Liver (tissue), 9 donors: ENCODE data around the gene PRXL2A. TPM values are rescaled to one million over a fixed set of nuclear protein-coding genes. Genes with fewer than 3 reads are reported as not detected.
A peak's percentile ranks its signal among the peaks of the same experiment; 100 is the strongest.

Source experiments
- DNase-seq: peaks from one replicate; pipeline ENCODE4 v3.0.0-alpha.2; 2017; ENCODE audit warnings: low spot score
- H3K27ac ChIP-seq, 2 donors: one replicate each; pipeline ENCODE4 v1.7.0; 2013; ENCODE audit warnings: inconsistent platforms in 2 of 2, low read length in 2 of 2, control low read depth in 1 of 2, low read depth in 1 of 2, mild to moderate bottlenecking in 1 of 2
- H3K27me3 ChIP-seq, 4 donors: one replicate each; pipeline versions ENCODE4 v1.6.1 to v1.7.0; 2013; ENCODE audit warnings: low read length in 3 of 4, inconsistent platforms in 1 of 4, mild to moderate bottlenecking in 1 of 4, moderate library complexity in 1 of 4; ENCODE audit not compliant: control insufficient read depth in 4 of 4, insufficient read depth in 4 of 4
- H3K36me3 ChIP-seq, 4 donors: one replicate each; pipeline versions ENCODE4 v1.6.1 to v1.7.0; 2013; ENCODE audit warnings: low read length in 3 of 4, mild to moderate bottlenecking in 3 of 4, low read depth in 1 of 4, moderate library complexity in 1 of 4; ENCODE audit not compliant: control insufficient read depth in 4 of 4, insufficient read depth in 3 of 4
- H3K4me1 ChIP-seq, 4 donors: one replicate each; pipeline versions ENCODE4 v1.6.1 to v1.7.0; 2013; ENCODE audit warnings: low read length in 3 of 4, mild to moderate bottlenecking in 3 of 4, moderate library complexity in 1 of 4; ENCODE audit not compliant: control insufficient read depth in 4 of 4, insufficient read depth in 4 of 4
- H3K4me3 ChIP-seq, 3 donors: one replicate each; pipeline versions ENCODE4 v1.6.1 to v1.7.0; 2013; ENCODE audit warnings: low read length in 3 of 3, control low read depth in 1 of 3, low read depth in 1 of 3, mild to moderate bottlenecking in 1 of 3
- H3K9ac ChIP-seq, 2 donors: one replicate each; pipeline ENCODE4 v1.7.0; 2013; ENCODE audit warnings: low read length in 2 of 2, mild to moderate bottlenecking in 2 of 2, moderate library complexity in 2 of 2, control low read depth in 1 of 2, low read depth in 1 of 2
- H3K9me3 ChIP-seq, 4 donors: one replicate each; pipeline versions ENCODE4 v1.6.1 to v1.7.0; 2013; ENCODE audit warnings: low read length in 3 of 4; ENCODE audit not compliant: control insufficient read depth in 4 of 4
- EGR1 ChIP-seq, 2 donors: IDR thresholded peaks; 2 replicates each; pipeline ENCODE4 v1.6.1; 2016 to 2018; ENCODE audit warnings: antibody characterized with exemption in 2 of 2, low read depth in 2 of 2
- FOXA1 ChIP-seq: IDR thresholded peaks from 2 replicates; pipeline ENCODE4 v1.6.1; 2016; ENCODE audit warnings: antibody characterized with exemption
- FOXA2 ChIP-seq: IDR thresholded peaks from 2 replicates; pipeline ENCODE4 v1.6.1; 2016; ENCODE audit warnings: antibody characterized with exemption
- HNF4A ChIP-seq, 2 donors: conservative IDR thresholded peaks; 2 replicates each; pipeline ENCODE4 v1.6.1; 2016; ENCODE audit warnings: antibody characterized with exemption in 2 of 2, mild to moderate bottlenecking in 2 of 2
- HNF4G ChIP-seq: IDR thresholded peaks from 2 replicates; pipeline ENCODE4 v1.6.1; 2016; ENCODE audit warnings: antibody characterized with exemption
- NR2F2 ChIP-seq: IDR thresholded peaks from 2 replicates; pipeline ENCODE4 v1.6.1; 2016; ENCODE audit warnings: antibody characterized with exemption
- RAD21 ChIP-seq, 2 donors: IDR thresholded peaks; 2 replicates each; pipeline ENCODE4 v1.6.1; 2016; ENCODE audit warnings: antibody characterized with exemption in 2 of 2, mild to moderate bottlenecking in 2 of 2
- RXRA ChIP-seq, 2 donors: IDR thresholded peaks; 2 replicates each; pipeline ENCODE4 v1.6.1; 2017 to 2018; ENCODE audit warnings: antibody characterized with exemption in 2 of 2, mild to moderate bottlenecking in 1 of 2
- SP1 ChIP-seq: IDR thresholded peaks from 2 replicates; pipeline ENCODE4 v1.6.1; 2018; ENCODE audit warnings: antibody characterized with exemption, mild to moderate bottlenecking
- YY1 ChIP-seq: IDR thresholded peaks from 2 replicates; pipeline ENCODE4 v1.6.1; 2016; ENCODE audit warnings: antibody characterized with exemption, mild to moderate bottlenecking
- WGBS: extraction: QIAGEN DNeasy Blood & Tissue Kit; methylation state at CpG from one replicate; pipeline ENCODE4 v1.1.7; 2013; 5-methylcytosine and 5-hydroxymethylcytosine counted together
- polyA plus RNA-seq, 2 donors: library from polyadenylated mRNA; stranded (reverse) in 1 of 2; unstranded in 1 of 2; fragments of 200-250 nt in 1 of 2; fragments of >200 nt in 1 of 2; fragmentation: Nextera tagmentation in 1 of 2; extraction: Ambion mirVana in 1 of 2; gene quantifications; one replicate each; pipeline versions ENCODE4 v1.2.1 to v1.2.3, GENCODE V29; 2013 to 2015
- total RNA-seq, 2 donors: library from RNA; depleted of rRNA; stranded (reverse); fragments of >200 nt; gene quantifications; one replicate each; pipeline ENCODE4 v1.2.3, GENCODE V29; 2014
- TF ChIP-seq, protein P1 (sequence below): IDR thresholded peaks from 2 replicates; pipeline ENCODE4 v1.6.1; 2016; ENCODE audit warnings: antibody characterized with exemption
- TF ChIP-seq, protein P2 (sequence below): IDR thresholded peaks from 2 replicates; pipeline ENCODE4 v1.6.1; 2016; ENCODE audit warnings: antibody characterized with exemption
- TF ChIP-seq, protein P3 (sequence below): IDR thresholded peaks from 2 replicates; pipeline ENCODE4 v1.6.1; 2016; ENCODE audit warnings: antibody characterized with exemption, mild to moderate bottlenecking
- TF ChIP-seq, protein P4 (sequence below): IDR thresholded peaks from 2 replicates; pipeline ENCODE4 v1.6.1; 2016; ENCODE audit warnings: antibody characterized with exemption
- donor health status: healthy.
- donor health status: healthy.
- donor health status: healthy.
- donor health status: healthy.
- donor health status: healthy.

PRXL2A gene
- total and polyA plus RNA-seq, 4 donors, result 48.5 to 87.4 (median 54.1) TPM

DNA sequence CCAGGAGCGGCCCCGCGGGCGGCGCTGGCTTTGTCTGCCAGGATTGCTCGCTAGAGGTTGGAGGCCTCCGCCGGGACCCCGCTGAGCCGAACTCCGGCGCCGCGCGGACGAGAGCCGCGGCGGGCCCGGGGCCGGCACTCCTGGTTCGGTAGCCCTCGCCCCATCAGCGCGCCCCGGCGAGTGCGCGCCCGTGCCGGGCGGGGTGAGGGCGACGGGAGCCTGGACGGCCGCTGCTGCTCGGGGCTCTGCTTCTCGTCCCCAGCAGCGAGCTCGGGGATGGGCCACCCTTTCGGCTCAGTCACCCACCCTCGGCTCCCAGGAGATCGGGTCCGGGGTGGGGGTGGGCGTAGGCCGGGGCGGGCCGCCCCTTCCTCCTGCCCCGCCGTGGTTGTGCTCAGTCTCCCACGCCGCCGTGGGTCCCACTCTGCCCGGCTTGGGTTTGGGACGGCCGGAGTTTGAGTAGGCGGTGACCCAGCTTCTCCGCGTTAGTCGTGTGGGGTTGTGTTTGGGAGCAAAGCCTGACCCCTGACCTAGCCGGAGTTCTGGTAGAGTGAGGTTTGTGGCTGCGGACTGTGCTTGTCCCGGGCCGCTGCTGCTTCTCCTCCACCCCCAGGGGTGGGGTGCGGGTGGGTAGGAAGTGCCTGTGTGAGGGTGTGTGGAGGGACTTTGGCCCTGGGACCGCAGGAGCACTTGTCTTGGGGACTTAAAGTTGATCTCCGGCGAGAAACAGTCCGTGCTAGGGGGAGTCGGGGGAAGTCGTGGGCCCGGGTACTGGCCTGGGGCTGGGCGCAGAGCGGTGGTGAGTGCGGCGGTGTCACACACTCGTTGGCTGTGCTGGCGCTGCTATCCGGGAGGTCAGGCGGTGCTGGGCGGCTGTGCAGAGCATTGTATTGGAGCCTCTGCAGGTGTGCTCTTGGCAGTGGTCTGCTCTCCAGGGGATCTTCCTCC, 46.4 kb downstream of the PRXL2A start:
- no peaks in the 10 kb centered on the region for H3K36me3 ChIP-seq
- peak overlapping the region; percentile 75 to 89 (median 76) for H3K4me3 ChIP-seq
- peak overlapping the region; percentile 83 to 88 for H3K27ac ChIP-seq
- peaks cover 6 to 34% (median 19%) of the 10 kb centered on the region in 4 donors for H3K4me1 ChIP-seq
- peak overlapping the region; percentile 53 to 78 for H3K9ac ChIP-seq
- H3K9me3 ChIP-seq, result no peaks in the 10 kb centered on the region
- no peaks in the 10 kb centered on the region for H3K27me3 ChIP-seq
- WGBS, result under 1% methylated on average over 81 of the region's 81 CpGs
- peak; percentile 23 for TF ChIP-seq NR2F2
- TF ChIP-seq HNF4A (conservative IDR thresholded peaks at IDR 0.05), result peak in 1 of 2 donors; percentile 34
- TF ChIP-seq RXRA (IDR thresholded peaks at IDR 0.05), result peak in 1 of 2 donors; percentile 12
- TF ChIP-seq FOXA1, result no peak
- peak; percentile 69 for DNase-seq

DNA sequence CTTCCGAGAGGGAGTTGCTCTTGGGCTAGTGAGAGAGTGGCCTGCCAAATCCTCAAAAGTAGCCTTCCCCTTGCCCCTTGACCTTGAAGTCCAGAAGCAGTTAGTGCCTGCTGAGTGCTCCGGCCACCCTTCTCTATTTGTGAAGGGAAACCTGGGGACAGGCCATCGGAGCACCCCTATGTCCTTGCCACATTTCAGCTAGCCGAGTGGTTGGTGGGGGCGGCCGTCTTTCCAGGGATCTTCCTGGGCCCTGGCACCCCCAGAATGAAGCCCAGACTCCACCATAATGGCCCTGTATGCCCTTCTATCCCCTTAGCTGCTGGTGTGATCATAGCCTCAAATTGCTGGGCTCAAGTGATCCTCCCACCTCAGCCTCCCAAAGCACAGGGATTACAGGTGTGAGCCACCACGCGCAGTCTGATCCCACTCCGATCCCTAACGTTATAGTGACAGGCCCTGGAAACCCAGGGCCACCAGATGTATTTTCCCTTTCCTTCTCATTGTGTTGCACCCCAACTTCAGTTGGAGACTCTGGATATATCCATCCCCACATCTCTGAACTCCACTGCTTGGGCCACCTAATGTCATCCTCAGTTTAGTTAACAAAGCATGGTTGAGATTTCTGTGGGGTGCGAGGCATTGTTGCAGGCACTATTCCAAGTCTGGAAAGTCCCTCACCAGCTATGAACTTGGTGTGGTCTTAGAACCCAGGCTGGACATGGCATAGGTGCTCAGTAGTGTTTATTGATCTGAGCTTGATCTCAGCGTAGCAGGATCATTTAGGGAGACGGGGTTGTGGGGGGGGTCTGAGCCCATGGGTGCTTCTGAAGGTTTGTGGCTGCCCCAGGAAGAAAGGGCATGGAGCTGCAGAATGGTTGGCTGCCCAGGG, 47.4 kb downstream of the PRXL2A start:
- Histone ChIP-seq H3K9ac (peak overlapping the region; percentile 53 to 78), H3K27me3 (no peaks in the 10 kb centered on the region), H3K27ac (peak overlapping the region; percentile 83 to 88), H3K36me3 (no peaks in the 10 kb centered on the region), H3K4me1 (peaks cover 10 to 42% (median 25%) of the 10 kb centered on the region in 4 donors), H3K4me3 (peak overlapping the region; percentile 75 to 89 (median 76)), H3K9me3 (no peaks in the 10 kb centered on the region)
- no peak for DNase-seq
- TF ChIP-seq, protein P1, sequence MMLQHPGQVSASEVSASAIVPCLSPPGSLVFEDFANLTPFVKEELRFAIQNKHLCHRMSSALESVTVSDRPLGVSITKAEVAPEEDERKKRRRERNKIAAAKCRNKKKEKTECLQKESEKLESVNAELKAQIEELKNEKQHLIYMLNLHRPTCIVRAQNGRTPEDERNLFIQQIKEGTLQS, result no peak
- TF ChIP-seq, protein P2, sequence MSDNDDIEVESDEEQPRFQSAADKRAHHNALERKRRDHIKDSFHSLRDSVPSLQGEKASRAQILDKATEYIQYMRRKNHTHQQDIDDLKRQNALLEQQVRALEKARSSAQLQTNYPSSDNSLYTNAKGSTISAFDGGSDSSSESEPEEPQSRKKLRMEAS, result no peak
- no peak for TF ChIP-seq YY1
- no peak for TF ChIP-seq HNF4A (conservative IDR thresholded peaks at IDR 0.05)
- no peak for TF ChIP-seq EGR1 (IDR thresholded peaks at IDR 0.05; ENCODE audit: low read depth in 2 of 2)
- TF ChIP-seq SP1, result no peak
- TF ChIP-seq, protein P3, sequence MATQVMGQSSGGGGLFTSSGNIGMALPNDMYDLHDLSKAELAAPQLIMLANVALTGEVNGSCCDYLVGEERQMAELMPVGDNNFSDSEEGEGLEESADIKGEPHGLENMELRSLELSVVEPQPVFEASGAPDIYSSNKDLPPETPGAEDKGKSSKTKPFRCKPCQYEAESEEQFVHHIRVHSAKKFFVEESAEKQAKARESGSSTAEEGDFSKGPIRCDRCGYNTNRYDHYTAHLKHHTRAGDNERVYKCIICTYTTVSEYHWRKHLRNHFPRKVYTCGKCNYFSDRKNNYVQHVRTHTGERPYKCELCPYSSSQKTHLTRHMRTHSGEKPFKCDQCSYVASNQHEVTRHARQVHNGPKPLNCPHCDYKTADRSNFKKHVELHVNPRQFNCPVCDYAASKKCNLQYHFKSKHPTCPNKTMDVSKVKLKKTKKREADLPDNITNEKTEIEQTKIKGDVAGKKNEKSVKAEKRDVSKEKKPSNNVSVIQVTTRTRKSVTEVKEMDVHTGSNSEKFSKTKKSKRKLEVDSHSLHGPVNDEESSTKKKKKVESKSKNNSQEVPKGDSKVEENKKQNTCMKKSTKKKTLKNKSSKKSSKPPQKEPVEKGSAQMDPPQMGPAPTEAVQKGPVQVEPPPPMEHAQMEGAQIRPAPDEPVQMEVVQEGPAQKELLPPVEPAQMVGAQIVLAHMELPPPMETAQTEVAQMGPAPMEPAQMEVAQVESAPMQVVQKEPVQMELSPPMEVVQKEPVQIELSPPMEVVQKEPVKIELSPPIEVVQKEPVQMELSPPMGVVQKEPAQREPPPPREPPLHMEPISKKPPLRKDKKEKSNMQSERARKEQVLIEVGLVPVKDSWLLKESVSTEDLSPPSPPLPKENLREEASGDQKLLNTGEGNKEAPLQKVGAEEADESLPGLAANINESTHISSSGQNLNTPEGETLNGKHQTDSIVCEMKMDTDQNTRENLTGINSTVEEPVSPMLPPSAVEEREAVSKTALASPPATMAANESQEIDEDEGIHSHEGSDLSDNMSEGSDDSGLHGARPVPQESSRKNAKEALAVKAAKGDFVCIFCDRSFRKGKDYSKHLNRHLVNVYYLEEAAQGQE, result no peak
- no peak for TF ChIP-seq HNF4G
- TF ChIP-seq RXRA (IDR thresholded peaks at IDR 0.05), result no peak
- no peak for TF ChIP-seq FOXA2
- no peak for TF ChIP-seq RAD21 (IDR thresholded peaks at IDR 0.05)
- no peak for TF ChIP-seq FOXA1
- TF ChIP-seq NR2F2, result no peak
- TF ChIP-seq, protein P4, sequence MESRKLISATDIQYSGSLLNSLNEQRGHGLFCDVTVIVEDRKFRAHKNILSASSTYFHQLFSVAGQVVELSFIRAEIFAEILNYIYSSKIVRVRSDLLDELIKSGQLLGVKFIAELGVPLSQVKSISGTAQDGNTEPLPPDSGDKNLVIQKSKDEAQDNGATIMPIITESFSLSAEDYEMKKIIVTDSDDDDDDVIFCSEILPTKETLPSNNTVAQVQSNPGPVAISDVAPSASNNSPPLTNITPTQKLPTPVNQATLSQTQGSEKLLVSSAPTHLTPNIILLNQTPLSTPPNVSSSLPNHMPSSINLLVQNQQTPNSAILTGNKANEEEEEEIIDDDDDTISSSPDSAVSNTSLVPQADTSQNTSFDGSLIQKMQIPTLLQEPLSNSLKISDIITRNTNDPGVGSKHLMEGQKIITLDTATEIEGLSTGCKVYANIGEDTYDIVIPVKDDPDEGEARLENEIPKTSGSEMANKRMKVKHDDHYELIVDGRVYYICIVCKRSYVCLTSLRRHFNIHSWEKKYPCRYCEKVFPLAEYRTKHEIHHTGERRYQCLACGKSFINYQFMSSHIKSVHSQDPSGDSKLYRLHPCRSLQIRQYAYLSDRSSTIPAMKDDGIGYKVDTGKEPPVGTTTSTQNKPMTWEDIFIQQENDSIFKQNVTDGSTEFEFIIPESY, result no peak
- WGBS, result 57% methylated on average over 13 of the region's 13 CpGs
